Measurements from ENCODE around the gene CDK5RAP2. TPM values are rescaled to one million over a fixed set of nuclear protein-coding genes. Genes with fewer than 3 reads are reported as not detected.

CDK5RAP2 gene
- total and polyA plus RNA-seq, 8 donors: 24.7 to 438 (median 31.3) TPM

- Histone ChIP-seq H3K36me3 (peaks cover 0 to 6% (median 0%) of the 10 kb centered on the region in 4 donors), H3K4me3 (no peak overlapping the region), H3K27ac (no peak overlapping the region), H3K9me3 (peaks cover 0 to 12% (median 9%) of the 10 kb centered on the region in 4 donors), H3K27me3 (no peaks in the 10 kb centered on the region), H3K4me1 (no peaks in the 10 kb centered on the region)
- no peak for DNase-seq
- TF ChIP-seq, protein P1, sequence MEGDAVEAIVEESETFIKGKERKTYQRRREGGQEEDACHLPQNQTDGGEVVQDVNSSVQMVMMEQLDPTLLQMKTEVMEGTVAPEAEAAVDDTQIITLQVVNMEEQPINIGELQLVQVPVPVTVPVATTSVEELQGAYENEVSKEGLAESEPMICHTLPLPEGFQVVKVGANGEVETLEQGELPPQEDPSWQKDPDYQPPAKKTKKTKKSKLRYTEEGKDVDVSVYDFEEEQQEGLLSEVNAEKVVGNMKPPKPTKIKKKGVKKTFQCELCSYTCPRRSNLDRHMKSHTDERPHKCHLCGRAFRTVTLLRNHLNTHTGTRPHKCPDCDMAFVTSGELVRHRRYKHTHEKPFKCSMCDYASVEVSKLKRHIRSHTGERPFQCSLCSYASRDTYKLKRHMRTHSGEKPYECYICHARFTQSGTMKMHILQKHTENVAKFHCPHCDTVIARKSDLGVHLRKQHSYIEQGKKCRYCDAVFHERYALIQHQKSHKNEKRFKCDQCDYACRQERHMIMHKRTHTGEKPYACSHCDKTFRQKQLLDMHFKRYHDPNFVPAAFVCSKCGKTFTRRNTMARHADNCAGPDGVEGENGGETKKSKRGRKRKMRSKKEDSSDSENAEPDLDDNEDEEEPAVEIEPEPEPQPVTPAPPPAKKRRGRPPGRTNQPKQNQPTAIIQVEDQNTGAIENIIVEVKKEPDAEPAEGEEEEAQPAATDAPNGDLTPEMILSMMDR (IDR thresholded peaks at IDR 0.05): no peak
- no peak for TF ChIP-seq POLR2AphosphoS5 (IDR thresholded peaks at IDR 0.05)
- no peak for TF ChIP-seq POLR2A (IDR thresholded peaks at IDR 0.05)
- no peak for TF ChIP-seq EP300 (IDR thresholded peaks at IDR 0.05)
- intact Hi-C loops (cut with DNase I; ENCODE audit: low total_unique reads): no loop called here
- WGBS, 5 donors: 91 to 94% (median 92%) methylated on average over 14 of the region's 14 CpGs
Observed at GRCh38 chr9:120374817-120375216, 205.2 kb downstream of the CDK5RAP2 start.

DNA sequence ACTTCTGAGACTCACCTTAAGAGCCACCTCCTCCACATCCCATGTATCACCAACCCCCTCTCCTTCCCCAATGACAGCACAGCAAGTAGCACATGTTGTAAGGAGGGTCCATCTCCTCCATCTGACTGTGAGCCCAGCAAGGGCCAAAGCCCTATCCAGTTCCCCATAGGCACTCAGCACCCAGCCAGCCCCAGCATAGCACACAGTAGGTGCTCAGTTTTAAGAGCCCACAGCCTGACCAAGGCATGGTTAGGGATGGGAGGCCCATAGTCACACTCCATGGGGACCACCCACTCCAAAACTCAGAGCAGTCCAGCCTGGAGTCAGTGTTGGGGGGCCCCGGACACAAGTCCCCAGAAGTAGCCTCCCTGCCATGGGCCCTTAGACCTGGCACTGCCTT, 205.7 kb downstream of the CDK5RAP2 start:
- no peak for DNase-seq
- H3K4me1 ChIP-seq: no peaks in the 10 kb centered on the region
- H3K4me3 ChIP-seq: no peak overlapping the region
- no peaks in the 10 kb centered on the region for H3K27me3 ChIP-seq
- TF ChIP-seq POLR2A (IDR thresholded peaks at IDR 0.05): no peak
- TF ChIP-seq EP300 (IDR thresholded peaks at IDR 0.05): no peak
- TF ChIP-seq, protein P1 (IDR thresholded peaks at IDR 0.05): no peak
- TF ChIP-seq POLR2AphosphoS5 (IDR thresholded peaks at IDR 0.05): no peak
- 80 to 91% (median 90%) methylated on average over 1 of the region's 1 CpG for WGBS, 5 donors
- H3K36me3 ChIP-seq: peaks cover 0 to under 1% (median 0%) of the 10 kb centered on the region in 4 donors
- intact Hi-C loops (cut with DNase I; ENCODE audit: low total_unique reads): no loop called here
- H3K9me3 ChIP-seq: peaks cover 0 to 6% (median 3%) of the 10 kb centered on the region in 4 donors
- H3K27ac ChIP-seq: no peak overlapping the region

- no peaks in the 10 kb centered on the region for H3K9me3 ChIP-seq
- DNase-seq: no peak
- no peaks in the 10 kb centered on the region for H3K27me3 ChIP-seq
- H3K4me3 ChIP-seq: no peak overlapping the region
- no peaks in the 10 kb centered on the region for H3K36me3 ChIP-seq
- intact Hi-C loops (cut with DNase I; ENCODE audit: low total_unique reads): no loop called here
- WGBS, 5 donors: 26 to 60% (median 46%) methylated on average over 2 of the region's 2 CpGs
- TF ChIP-seq POLR2AphosphoS5 (IDR thresholded peaks at IDR 0.05) (no peak), EP300 (IDR thresholded peaks at IDR 0.05) (no peak), POLR2A (IDR thresholded peaks at IDR 0.05) (no peak)
- TF ChIP-seq, protein P1 (IDR thresholded peaks at IDR 0.05): no peak
- H3K4me1 ChIP-seq: no peaks in the 10 kb centered on the region
- no peak overlapping the region for H3K27ac ChIP-seq
Observed at GRCh38 chr9:120372040-120372439, 207.9 kb downstream of the CDK5RAP2 start.

GRCh38 chr9:120369608-120370220, 210.3 kb downstream of the CDK5RAP2 start:
- no peak for DNase-seq
- no peaks in the 10 kb centered on the region for H3K27me3 ChIP-seq
- H3K4me1 ChIP-seq: no peaks in the 10 kb centered on the region
- intact Hi-C loops (cut with DNase I; ENCODE audit: low total_unique reads): no loop called here
- H3K36me3 ChIP-seq: no peaks in the 10 kb centered on the region
- no peaks in the 10 kb centered on the region for H3K9me3 ChIP-seq
- no peak overlapping the region for H3K4me3 ChIP-seq
- no peak overlapping the region for H3K27ac ChIP-seq
- 37 to 66% (median 60%) methylated on average over 3 of the region's 3 CpGs for WGBS, 5 donors
- TF ChIP-seq POLR2A (IDR thresholded peaks at IDR 0.05) (no peak), EP300 (IDR thresholded peaks at IDR 0.05) (no peak), POLR2AphosphoS5 (IDR thresholded peaks at IDR 0.05) (no peak)
- TF ChIP-seq, protein P1 (IDR thresholded peaks at IDR 0.05): no peak
